Measurements from ENCODE around the gene PFKL.
"Not testable (repeated sequence)": the region's sequence is repeated elsewhere in the genome, so short reads cannot be mapped to it uniquely, and the experiment has no call there.

The PFKL gene

GRCh38 chr21:44294391-44295162, 5.3 kb upstream of the PFKL start:
- no peak for DNase-seq (ENCODE audit: low read depth in 2 of 2, low spot score in 1 of 2)

- no peak for DNase-seq (ENCODE audit: low read depth in 2 of 2, low spot score in 1 of 2)
Measured at GRCh38 chr21:44295163-44295573, 4.7 kb upstream of the PFKL start.

- no peak for DNase-seq (ENCODE audit: low read depth in 2 of 2, low spot score in 1 of 2)
Measured at GRCh38 chr21:44295646-44296045, 4.2 kb upstream of the PFKL start.

GRCh38 chr21:44296103-44296519, 3.7 kb upstream of the PFKL start:
- DNase-seq (ENCODE audit: low read depth in 2 of 2, low spot score in 1 of 2) = no peak

- DNase-seq (ENCODE audit: low read depth in 2 of 2, low spot score in 1 of 2) = no peak
Measured at GRCh38 chr21:44296916-44297315, 2.9 kb upstream of the PFKL start.

- DNase-seq (ENCODE audit: low read depth in 2 of 2, low spot score in 1 of 2) = peak; percentile 48 to 57
Measured at GRCh38 chr21:44297525-44298290, 2.1 kb upstream of the PFKL start.

- no peak for DNase-seq (ENCODE audit: low read depth in 2 of 2, low spot score in 1 of 2)
Measured at GRCh38 chr21:44298301-44298700, 1.6 kb upstream of the PFKL start.

- no peak for DNase-seq (ENCODE audit: low read depth in 2 of 2, low spot score in 1 of 2)
Measured at GRCh38 chr21:44299085-44299457, 782 bp upstream of the PFKL start.

- DNase-seq (ENCODE audit: low read depth in 2 of 2, low spot score in 1 of 2) = no peak
Measured at GRCh38 chr21:44300262-44300959, 558 bp downstream of the PFKL start.

GRCh38 chr21:44301141-44301540, 1.3 kb downstream of the PFKL start:
- DNase-seq (ENCODE audit: low read depth in 2 of 2, low spot score in 1 of 2) = no peak

- no peak for DNase-seq (ENCODE audit: low read depth in 2 of 2, low spot score in 1 of 2)
Measured at GRCh38 chr21:44301961-44302406, 2.1 kb downstream of the PFKL start.

- not testable (repeated sequence) for DNase-seq (ENCODE audit: low read depth in 2 of 2, low spot score in 1 of 2)
Measured at GRCh38 chr21:44302573-44303401, 2.9 kb downstream of the PFKL start.

GRCh38 chr21:44303490-44303981, 3.7 kb downstream of the PFKL start:
- DNase-seq (ENCODE audit: low read depth in 2 of 2, low spot score in 1 of 2) = no peak

- DNase-seq (ENCODE audit: low read depth in 2 of 2, low spot score in 1 of 2) = no peak
Measured at GRCh38 chr21:44304011-44304616, 4.3 kb downstream of the PFKL start.

GRCh38 chr21:44304877-44305293, 5.0 kb downstream of the PFKL start:
- DNase-seq (ENCODE audit: low read depth in 2 of 2, low spot score in 1 of 2) = no peak

GRCh38 chr21:44305691-44306090, 5.8 kb downstream of the PFKL start:
- no peak for DNase-seq (ENCODE audit: low read depth in 2 of 2, low spot score in 1 of 2)

GRCh38 chr21:44306936-44307704, 7.3 kb downstream of the PFKL start:
- DNase-seq (ENCODE audit: low read depth in 2 of 2, low spot score in 1 of 2) = no peak

- no peak for DNase-seq (ENCODE audit: low read depth in 2 of 2, low spot score in 1 of 2)
Measured at GRCh38 chr21:44310628-44311507, 11.0 kb downstream of the PFKL start.

GRCh38 chr21:44312089-44312488, 12.2 kb downstream of the PFKL start:
- DNase-seq (ENCODE audit: low read depth in 2 of 2, low spot score in 1 of 2) = no peak

All from stimulated activated CD8-positive, alpha-beta memory T cell treated with anti-CD3 and anti-CD28 coated beads, Interleukin-4, amount 100 ng/mL, for 4 hours (primary cell).